OCI-LY1 (cell line): ENCODE results near the gene PSAT1.

Experiments
- H2AFZ ChIP-seq: fragments of 200-600 bp; sonication (generic), shearing (Covaris generic); 2 replicates; pipeline ENCODE4 v1.6.0; 2014; ENCODE audit warnings: antibody characterized with exemption, mild to moderate bottlenecking, low read length
- H3F3A ChIP-seq: fragments of 200-600 bp; sonication (generic), shearing (Covaris generic); 2 replicates; pipeline ENCODE4 v1.6.0; 2014; ENCODE audit warnings: mild to moderate bottlenecking, antibody characterized with exemption, low read length, moderate library complexity; ENCODE audit not compliant: insufficient read depth
- H3K27ac ChIP-seq: fragments of 200-600 bp; sonication (generic); 2 replicates; pipeline ENCODE4 v1.5.1; 2014; ENCODE audit warnings: low read length, mixed run types, mild to moderate bottlenecking, low read depth; ENCODE audit not compliant: poor library complexity, severe bottlenecking
- H3K27me3 ChIP-seq: fragments of 200-600 bp; sonication (generic); 2 replicates; pipeline ENCODE4 v1.6.0; 2014; ENCODE audit warnings: antibody characterized with exemption, mild to moderate bottlenecking, low read length, moderate library complexity; ENCODE audit not compliant: insufficient read depth
- H3K36me3 ChIP-seq: fragments of 200-600 bp; sonication (generic); 2 replicates; pipeline ENCODE4 v1.6.1; 2014; ENCODE audit warnings: mild to moderate bottlenecking, antibody characterized with exemption, low read length, moderate library complexity, mixed read lengths; ENCODE audit not compliant: insufficient read depth
- H3K4me1 ChIP-seq: fragments of 200-600 bp; sonication (generic); 2 replicates; pipeline ENCODE4 v1.5.1; 2014; ENCODE audit warnings: mild to moderate bottlenecking, low read length, moderate library complexity; ENCODE audit not compliant: insufficient read depth, severe bottlenecking
- H3K4me2 ChIP-seq: fragments of 200-600 bp; sonication (generic), shearing (Covaris generic); 2 replicates; pipeline ENCODE4 v1.6.1; 2014; ENCODE audit warnings: low read length
- H3K4me3 ChIP-seq: fragments of 200-600 bp; sonication (generic); 2 replicates; pipeline ENCODE4 v1.5.1; 2014; ENCODE audit warnings: low read length, low read depth, mild to moderate bottlenecking, mixed read lengths; ENCODE audit not compliant: poor library complexity, severe bottlenecking
- H3K79me2 ChIP-seq: fragments of 200-600 bp; shearing (Covaris generic); 2 replicates; pipeline ENCODE4 v1.6.1; 2016; ENCODE audit warnings: mixed run types, low read length, mixed read lengths; ENCODE audit not compliant: insufficient read depth
- H3K9ac ChIP-seq: fragments of 200-600 bp; sonication (generic), shearing (Covaris generic); 2 replicates; pipeline ENCODE4 v1.6.1; 2014; ENCODE audit warnings: mild to moderate bottlenecking, low read length, mixed read lengths
- H3K9me2 ChIP-seq: fragments of 200-600 bp; sonication (generic), shearing (Covaris generic); 2 replicates; pipeline ENCODE4 v1.6.1; 2014; ENCODE audit warnings: low read depth, mild to moderate bottlenecking, low read length, mixed read lengths
- H3K9me3 ChIP-seq: fragments of 200-600 bp; shearing (Covaris generic); 2 replicates; pipeline ENCODE4 v1.6.1; 2014; ENCODE audit warnings: low read length, mixed read lengths
- H4K20me1 ChIP-seq: fragments of 200-600 bp; sonication (generic), shearing (Covaris generic); 2 replicates; pipeline ENCODE4 v1.6.0; 2016; ENCODE audit warnings: mild to moderate bottlenecking, low read length; ENCODE audit not compliant: insufficient read depth
- CTCF ChIP-seq: fragments of 200-600 bp; sonication (generic), shearing (Covaris generic); IDR thresholded peaks from 2 replicates; pipeline ENCODE4 v1.5.1; 2017; ENCODE audit warnings: mild to moderate bottlenecking, antibody characterized with exemption, low read length, moderate library complexity, mixed read lengths
- EZH2 ChIP-seq: fragments of 200-600 bp; sonication (generic), shearing (Covaris generic); IDR thresholded peaks from 2 replicates; pipeline ENCODE4 v1.8.0; 2017; ENCODE audit warnings: borderline replicate concordance, mixed run types, mild to moderate bottlenecking, antibody characterized with exemption, low read length, moderate library complexity, mixed read lengths

Gene PSAT1

GRCh38 chr9:78288214-78288892 lies 8.6 kb upstream of the PSAT1 start:
- H3K4me1 ChIP-seq = no peaks in the 10 kb centered on the region
- no peak overlapping the region for H3K4me2 ChIP-seq
- H3K27me3 ChIP-seq = no peaks in the 10 kb centered on the region
- no peaks in the 10 kb centered on the region for H3F3A ChIP-seq
- no peaks in the 10 kb centered on the region for H3K9me2 ChIP-seq
- H3K79me2 ChIP-seq = no peaks in the 10 kb centered on the region
- no peaks in the 10 kb centered on the region for H3K9me3 ChIP-seq
- no peak for TF ChIP-seq EZH2
- no peak for TF ChIP-seq CTCF
- H3K4me3 ChIP-seq = no peak overlapping the region
- no peak overlapping the region for H3K9ac ChIP-seq
- H2AFZ ChIP-seq = no peak overlapping the region
- H3K27ac ChIP-seq = no peak overlapping the region
- no peaks in the 10 kb centered on the region for H3K36me3 ChIP-seq
- H4K20me1 ChIP-seq = no peaks in the 10 kb centered on the region

GRCh38 chr9:78289474-78289873 lies 7.5 kb upstream of the PSAT1 start:
- Histone ChIP-seq H3K4me2 (no peak overlapping the region), H3K27ac (no peak overlapping the region), H3K9me2 (no peaks in the 10 kb centered on the region), H3K27me3 (no peaks in the 10 kb centered on the region), H2AFZ (no peak overlapping the region), H3K36me3 (no peaks in the 10 kb centered on the region), H3K79me2 (no peaks in the 10 kb centered on the region), H3F3A (no peaks in the 10 kb centered on the region), H4K20me1 (no peaks in the 10 kb centered on the region), H3K9me3 (no peaks in the 10 kb centered on the region), H3K9ac (no peak overlapping the region), H3K4me1 (no peaks in the 10 kb centered on the region), H3K4me3 (no peak overlapping the region)
- TF ChIP-seq EZH2 (no peak), CTCF (no peak)

GRCh38 chr9:78291240-78291925 lies 5.5 kb upstream of the PSAT1 start:
- Histone ChIP-seq H3K4me3 (no peak overlapping the region), H3K36me3 (no peaks in the 10 kb centered on the region), H3F3A (no peaks in the 10 kb centered on the region), H3K9me3 (no peaks in the 10 kb centered on the region), H3K79me2 (no peaks in the 10 kb centered on the region), H3K27ac (no peak overlapping the region), H4K20me1 (no peaks in the 10 kb centered on the region), H3K4me2 (no peak overlapping the region), H2AFZ (no peak overlapping the region), H3K9me2 (no peaks in the 10 kb centered on the region), H3K4me1 (peaks cover 7% of the 10 kb centered on the region), H3K27me3 (no peaks in the 10 kb centered on the region), H3K9ac (no peak overlapping the region)
- TF ChIP-seq CTCF (no peak), EZH2 (no peak)
